Cardiac fibroblast (primary cell): ENCODE data around the gene LRRC75A.
"Not testable (repeated sequence)": the region's sequence is repeated elsewhere in the genome, so short reads cannot be mapped to it uniquely, and the experiment has no call there.

ENCODE experiments used
- DNase-seq, 2 donors: peaks; one replicate each; pipeline versions ENCODE4 v3.0.0 to v3.0.0-alpha.2; 2010; ENCODE audit warnings: low read depth in 2 of 2
- H3K4me3 ChIP-seq, 2 donors: replicated peaks in 1 of 2; 1 replicate in 1 of 2; 2 replicates in 1 of 2; pipeline ENCODE4 v1.5.1; 2011; ENCODE audit warnings: low read depth in 2 of 2, low read length in 2 of 2, mild to moderate bottlenecking in 2 of 2, moderate library complexity in 1 of 2
- TF ChIP-seq, protein P1 (sequence below): IDR thresholded peaks from one replicate; pipeline ENCODE4 v1.5.1; 2011; ENCODE audit warnings: low read depth, mild to moderate bottlenecking, low read length, inconsistent platforms

The LRRC75A gene, protein sequence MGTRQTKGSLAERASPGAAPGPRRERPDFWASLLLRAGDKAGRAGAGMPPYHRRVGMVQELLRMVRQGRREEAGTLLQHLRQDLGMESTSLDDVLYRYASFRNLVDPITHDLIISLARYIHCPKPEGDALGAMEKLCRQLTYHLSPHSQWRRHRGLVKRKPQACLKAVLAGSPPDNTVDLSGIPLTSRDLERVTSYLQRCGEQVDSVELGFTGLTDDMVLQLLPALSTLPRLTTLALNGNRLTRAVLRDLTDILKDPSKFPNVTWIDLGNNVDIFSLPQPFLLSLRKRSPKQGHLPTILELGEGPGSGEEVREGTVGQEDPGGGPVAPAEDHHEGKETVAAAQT

DNA sequence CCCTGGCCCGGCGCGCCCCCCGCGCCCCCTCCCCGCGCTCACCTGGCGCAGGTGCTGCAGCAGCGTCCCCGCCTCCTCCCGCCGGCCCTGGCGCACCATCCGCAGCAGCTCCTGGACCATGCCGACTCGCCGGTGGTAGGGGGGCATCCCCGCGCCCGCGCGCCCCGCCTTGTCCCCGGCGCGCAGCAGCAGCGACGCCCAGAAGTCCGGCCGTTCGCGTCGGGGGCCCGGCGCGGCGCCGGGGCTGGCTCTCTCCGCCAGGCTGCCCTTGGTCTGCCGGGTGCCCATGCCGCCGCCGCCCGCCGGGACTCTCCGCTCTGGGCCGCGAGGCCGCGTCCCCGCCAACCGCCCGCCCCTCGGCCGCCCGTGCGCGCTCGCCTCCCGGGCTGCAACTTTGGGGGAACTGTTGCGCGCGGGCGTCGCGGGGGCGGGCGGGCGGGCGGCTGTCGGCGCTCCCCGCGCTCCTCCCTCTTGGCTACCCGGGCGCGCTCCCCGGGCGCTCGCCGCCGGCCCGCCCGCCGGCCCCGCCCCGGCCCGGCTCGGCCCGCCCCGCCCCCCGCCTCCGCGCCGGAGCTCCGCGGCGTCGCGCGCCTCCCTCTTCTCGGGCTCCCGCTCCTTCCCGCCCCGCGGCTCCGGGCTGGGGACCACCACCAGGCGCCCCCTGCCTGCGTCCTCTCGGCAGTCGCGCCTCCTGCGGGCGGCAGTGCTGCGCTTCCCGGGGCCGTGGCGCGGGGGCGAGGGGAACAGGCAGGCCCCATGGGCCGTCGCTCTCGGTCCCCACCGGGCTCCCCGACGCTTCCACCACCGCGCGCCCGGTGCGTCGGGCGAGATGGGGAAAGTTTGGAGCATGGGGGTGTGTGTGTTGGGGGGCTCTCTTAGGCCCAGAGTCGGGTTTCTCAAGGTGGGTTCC, at the start of gene LRRC75A:
LRRC75A (minus strand) TSS at position 491 of the 910 bp plus-strand sequence; CDS start at position 288, 203 bp downstream.
- TF ChIP-seq, protein P1, sequence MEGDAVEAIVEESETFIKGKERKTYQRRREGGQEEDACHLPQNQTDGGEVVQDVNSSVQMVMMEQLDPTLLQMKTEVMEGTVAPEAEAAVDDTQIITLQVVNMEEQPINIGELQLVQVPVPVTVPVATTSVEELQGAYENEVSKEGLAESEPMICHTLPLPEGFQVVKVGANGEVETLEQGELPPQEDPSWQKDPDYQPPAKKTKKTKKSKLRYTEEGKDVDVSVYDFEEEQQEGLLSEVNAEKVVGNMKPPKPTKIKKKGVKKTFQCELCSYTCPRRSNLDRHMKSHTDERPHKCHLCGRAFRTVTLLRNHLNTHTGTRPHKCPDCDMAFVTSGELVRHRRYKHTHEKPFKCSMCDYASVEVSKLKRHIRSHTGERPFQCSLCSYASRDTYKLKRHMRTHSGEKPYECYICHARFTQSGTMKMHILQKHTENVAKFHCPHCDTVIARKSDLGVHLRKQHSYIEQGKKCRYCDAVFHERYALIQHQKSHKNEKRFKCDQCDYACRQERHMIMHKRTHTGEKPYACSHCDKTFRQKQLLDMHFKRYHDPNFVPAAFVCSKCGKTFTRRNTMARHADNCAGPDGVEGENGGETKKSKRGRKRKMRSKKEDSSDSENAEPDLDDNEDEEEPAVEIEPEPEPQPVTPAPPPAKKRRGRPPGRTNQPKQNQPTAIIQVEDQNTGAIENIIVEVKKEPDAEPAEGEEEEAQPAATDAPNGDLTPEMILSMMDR, result no peak
- peak within 1 kb of the TSS; percentile 41 to 47 for H3K4me3 ChIP-seq
- peak in 1 of 2 donors; percentile 41 for DNase-seq

DNA sequence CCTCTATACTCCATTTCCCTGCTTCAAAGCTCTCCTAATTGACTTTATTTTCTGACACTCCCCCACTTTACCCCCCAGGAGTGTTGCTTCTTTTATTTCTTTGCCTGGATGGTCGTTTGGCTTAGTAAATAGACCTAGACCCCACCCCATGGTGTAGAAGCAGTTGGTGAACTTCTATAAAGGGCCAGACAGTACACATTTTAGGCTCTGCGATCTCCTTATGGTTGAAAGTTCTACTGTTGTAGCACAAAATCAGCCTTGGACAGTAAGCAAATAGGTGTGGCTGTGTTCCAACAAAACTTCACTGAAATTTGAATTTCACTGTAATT, 45.1 kb upstream of the LRRC75A start:
- H3K4me3 ChIP-seq, result no peak overlapping the region
- TF ChIP-seq, protein P1, result no peak
- no peak for DNase-seq

DNA sequence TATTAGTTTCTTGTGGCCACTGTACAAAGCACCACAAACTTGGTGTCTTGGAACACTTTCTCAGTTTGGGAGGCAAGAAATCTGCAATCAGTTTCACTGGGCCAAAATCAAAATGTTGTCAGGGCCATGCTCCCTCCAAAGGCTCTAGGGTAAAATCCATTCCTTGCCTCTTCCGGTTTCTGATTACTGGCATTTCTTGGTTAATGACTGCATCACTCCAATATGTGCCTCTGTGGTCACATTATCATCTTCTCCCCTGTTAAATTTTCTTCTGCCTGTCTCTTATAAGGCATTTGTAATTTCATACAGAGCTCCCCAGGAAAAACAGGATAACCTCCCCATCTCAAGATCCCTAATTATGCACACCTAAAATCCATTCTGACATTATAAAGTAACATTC, 42.2 kb upstream of the LRRC75A start:
- H3K4me3 ChIP-seq, result no peak overlapping the region
- TF ChIP-seq, protein P1, result no peak
- DNase-seq, result no peak

DNA sequence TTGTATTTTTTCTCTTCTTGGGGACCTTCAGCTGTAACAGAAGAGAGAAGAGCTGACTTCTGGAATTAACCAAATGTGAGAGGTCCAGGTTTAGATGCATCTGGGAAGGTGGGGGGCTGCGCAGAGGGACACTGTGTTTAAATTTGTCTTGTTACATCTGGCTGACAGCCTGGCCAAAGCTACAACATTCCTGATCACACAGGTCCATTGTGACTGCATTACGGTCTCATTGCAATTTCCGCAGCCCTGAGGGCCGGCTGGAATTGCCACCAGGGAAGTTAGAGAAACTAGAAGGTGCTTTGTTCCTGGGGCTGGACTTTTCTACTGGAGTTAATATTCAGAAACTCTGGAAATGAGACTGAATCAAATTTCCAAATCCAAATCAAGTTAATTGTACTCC, 37.9 kb upstream of the LRRC75A start:
- TF ChIP-seq, protein P1, result no peak
- DNase-seq, result no peak
- H3K4me3 ChIP-seq, result no peak overlapping the region

DNA sequence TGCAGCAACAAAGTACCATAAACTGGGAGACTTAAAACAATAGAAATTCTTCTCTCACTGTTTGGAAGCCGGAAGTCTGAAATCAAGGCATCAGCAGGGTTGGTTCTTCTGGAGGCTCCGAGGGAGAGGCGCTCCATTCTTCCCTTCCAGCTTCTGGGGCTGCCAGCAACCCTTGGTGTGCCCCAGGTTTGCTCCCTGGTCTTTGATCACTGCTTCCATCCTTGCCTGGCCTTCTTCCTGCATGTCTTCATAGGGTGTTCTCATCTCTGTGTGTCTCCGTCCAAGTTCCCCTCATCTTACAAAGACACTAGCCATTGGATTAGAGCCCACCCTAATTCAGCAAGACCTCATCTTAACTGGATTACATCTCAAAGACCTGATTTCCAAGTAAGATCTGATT, 35.3 kb upstream of the LRRC75A start:
- TF ChIP-seq, protein P1, result no peak
- no peak for DNase-seq

DNA sequence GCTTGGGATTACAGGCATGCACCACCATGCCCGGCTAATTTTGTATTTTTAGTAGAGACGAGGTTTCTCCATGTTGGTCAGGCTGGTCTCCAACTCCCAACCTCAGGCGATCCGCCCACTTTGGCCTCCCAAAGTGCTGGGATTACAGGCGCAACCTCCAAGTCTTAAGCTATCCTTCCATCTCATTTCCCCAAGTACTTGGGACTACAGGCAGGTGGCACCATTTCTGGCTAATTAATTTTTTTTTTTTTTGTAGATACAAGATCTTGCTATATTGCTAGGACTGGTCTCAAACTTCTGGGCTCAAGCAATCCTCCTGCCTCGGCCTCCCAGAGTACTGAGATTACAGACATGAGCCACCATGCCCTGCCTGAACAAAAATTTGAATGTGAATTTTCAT, 33.6 kb upstream of the LRRC75A start:
- peak in 1 of 2 donors; percentile 14 for DNase-seq
- not testable (repeated sequence) for H3K4me3 ChIP-seq
- TF ChIP-seq, protein P1, result peak; percentile 5

More for the DNA sequence above, 35.3 kb upstream of the LRRC75A start:
- H3K4me3 ChIP-seq, result no peak overlapping the region
